Measurements from ENCODE around the gene SARNP.

The SARNP gene

GRCh38 chr12:55850893-55851292, 33.4 kb upstream of the SARNP start:
- no peak for TF ChIP-seq CTCF (IDR thresholded peaks at IDR 0.05; ENCODE audit: low read depth, low read length)
- no peak overlapping the region for H3K4me3 ChIP-seq (ENCODE audit: low read depth, low read length)

- no peak for TF ChIP-seq CTCF (IDR thresholded peaks at IDR 0.05; ENCODE audit: low read depth, low read length)
These were observed 32.9 kb upstream of the SARNP start for GRCh38 chr12:55850401-55850800.

DNA sequence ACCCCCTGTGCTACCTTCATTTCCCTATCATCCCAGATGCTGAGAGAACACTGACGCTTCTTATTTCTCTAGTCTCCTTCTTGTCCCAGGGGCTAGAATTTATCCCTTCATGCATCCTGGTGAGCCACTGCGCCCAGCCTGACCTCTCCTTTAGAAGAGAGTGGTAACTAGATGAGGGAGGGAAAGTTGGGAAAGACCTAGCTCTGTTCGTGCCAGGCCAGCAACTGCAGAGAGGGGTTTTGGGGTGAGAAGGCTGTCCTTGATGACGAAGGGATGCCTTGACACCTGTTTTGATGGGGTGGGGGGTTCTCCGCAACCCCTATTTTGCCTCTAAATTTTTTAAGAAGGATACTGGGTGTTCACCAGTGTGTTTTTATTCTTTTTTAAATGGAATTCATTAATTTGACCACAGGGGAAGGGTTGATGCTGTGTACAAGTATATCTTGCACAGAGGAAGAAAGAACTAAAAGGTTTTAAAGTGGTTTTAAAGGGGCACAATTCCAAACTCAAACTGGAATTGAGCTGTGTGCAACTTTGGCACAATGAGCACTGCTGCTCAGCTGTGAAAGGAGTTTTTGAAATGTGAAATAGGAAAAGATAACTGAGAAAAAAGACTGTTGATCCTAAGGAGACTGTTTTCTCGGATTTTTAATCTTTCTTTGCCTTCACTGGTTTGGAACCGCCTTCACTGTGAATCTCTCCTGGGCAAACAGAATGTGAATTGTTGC, 32.3 kb upstream of the SARNP start:
- no peak overlapping the region for H3K4me3 ChIP-seq (ENCODE audit: low read depth, low read length)
- no peak for TF ChIP-seq CTCF (IDR thresholded peaks at IDR 0.05; ENCODE audit: low read depth, low read length)

More at GRCh38 chr12:55850401-55850800, 32.9 kb upstream of the SARNP start:
- H3K4me3 ChIP-seq (ENCODE audit: low read depth, low read length) = no peak overlapping the region

- TF ChIP-seq CTCF (IDR thresholded peaks at IDR 0.05; ENCODE audit: low read depth, low read length) = no peak
- H3K4me3 ChIP-seq (ENCODE audit: low read depth, low read length) = peak overlapping the region; percentile 33
These were observed 30.2 kb upstream of the SARNP start for GRCh38 chr12:55847603-55848291.

DNA sequence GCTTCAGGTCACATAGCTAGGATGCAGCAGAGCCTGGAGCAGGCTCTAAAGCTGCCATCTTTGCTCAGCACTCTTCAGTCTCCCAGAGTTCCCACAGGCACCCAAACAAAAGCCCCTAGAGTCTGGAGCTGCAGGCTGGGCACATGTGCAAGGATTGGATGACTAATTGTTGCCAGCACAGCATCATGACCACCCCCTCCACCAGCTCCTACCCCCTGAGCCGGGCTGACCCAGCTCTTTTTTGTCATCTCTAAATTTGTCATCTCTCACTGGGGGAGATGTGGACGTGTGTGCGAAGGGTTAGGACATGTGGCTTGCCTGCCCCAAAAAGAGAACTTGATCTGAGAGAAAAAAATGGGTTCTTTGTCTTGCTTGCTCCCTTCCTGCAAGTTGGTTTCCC, 29.5 kb upstream of the SARNP start:
- no peak overlapping the region for H3K4me3 ChIP-seq (ENCODE audit: low read depth, low read length)
- TF ChIP-seq CTCF (IDR thresholded peaks at IDR 0.05; ENCODE audit: low read depth, low read length) = no peak

DNA sequence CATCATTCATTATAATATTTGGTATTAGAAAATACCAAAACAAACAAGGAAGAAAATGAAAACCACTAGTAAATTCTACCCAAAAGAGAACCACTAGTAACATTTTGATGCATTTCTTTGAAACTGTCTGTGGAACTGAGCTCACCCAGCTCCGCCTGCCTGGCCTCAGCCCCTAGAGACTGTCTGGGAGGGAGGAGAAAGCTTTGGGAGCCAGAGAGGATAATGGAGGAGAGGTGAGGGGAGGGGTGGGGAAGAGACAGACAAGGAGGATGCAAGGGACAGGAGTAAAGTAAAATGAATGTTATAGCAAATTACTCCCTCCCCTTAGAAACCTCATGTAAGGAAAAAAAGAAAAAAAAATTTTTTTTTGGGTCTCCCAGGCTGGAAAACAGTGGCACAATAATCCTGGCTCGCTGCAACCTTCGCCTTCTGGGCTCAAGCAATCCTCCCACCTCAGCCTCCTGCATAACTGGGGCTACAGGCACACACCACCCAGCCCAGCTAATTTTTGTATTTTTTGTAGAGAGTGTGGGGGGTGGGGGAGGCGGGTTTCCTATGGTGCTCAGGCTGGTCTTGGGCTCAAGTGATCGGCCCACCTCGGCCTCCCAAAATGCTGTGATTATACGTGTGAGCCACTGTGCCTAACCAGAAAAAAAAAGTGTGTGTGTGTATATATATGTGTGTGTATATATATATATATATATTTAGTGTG, 28.4 kb upstream of the SARNP start:
- H3K4me3 ChIP-seq (ENCODE audit: low read depth, low read length) = no peak overlapping the region
- no peak for TF ChIP-seq CTCF (IDR thresholded peaks at IDR 0.05; ENCODE audit: low read depth, low read length)

- no peak for TF ChIP-seq CTCF (IDR thresholded peaks at IDR 0.05; ENCODE audit: low read depth, low read length)
These were observed 27.8 kb upstream of the SARNP start for GRCh38 chr12:55845361-55845760.

More at GRCh38 chr12:55845361-55845760, 27.8 kb upstream of the SARNP start:
- no peak overlapping the region for H3K4me3 ChIP-seq (ENCODE audit: low read depth, low read length)

Measured in WI38 (cell line).